ENCODE measurements around the gene CCL3.
A peak's percentile ranks its signal among the peaks of the same experiment; 100 is the strongest.

Gene CCL3

DNA sequence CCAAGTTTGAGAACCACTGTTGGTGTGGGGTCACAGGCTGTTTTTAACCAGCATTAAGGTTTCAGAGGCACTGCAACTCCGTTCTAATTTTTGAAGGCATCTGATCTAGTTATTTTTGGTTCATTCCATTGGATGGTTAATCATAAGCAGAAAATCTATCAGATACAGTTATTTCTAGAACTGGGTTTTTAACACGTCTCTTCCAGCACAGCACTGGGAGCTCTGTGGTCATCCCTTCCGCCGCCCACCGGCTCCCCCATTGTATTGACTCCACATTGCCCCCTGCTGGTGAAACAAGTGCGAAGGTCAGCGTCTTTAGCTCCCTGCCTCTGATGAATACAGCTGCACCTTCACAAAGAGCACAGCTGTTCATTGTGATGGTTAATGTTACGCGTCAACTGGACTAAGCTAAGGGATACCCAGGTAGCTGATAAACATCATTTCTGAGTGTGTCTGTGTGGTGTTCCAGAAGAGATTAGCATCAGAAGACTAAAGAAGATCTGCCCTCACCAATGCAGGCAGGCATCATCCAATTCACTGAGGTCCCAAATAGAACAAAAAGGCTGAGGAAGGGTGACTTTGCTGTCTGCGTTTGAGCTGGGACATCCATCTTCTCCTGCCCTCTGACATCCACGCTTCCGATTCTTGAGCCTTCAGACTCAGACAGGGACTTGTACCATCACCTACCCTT is 17.4 kb downstream of the CCL3 start:
- DNase-seq (ENCODE audit: low read depth), result peak; percentile 81
- TF ChIP-seq, protein P1, sequence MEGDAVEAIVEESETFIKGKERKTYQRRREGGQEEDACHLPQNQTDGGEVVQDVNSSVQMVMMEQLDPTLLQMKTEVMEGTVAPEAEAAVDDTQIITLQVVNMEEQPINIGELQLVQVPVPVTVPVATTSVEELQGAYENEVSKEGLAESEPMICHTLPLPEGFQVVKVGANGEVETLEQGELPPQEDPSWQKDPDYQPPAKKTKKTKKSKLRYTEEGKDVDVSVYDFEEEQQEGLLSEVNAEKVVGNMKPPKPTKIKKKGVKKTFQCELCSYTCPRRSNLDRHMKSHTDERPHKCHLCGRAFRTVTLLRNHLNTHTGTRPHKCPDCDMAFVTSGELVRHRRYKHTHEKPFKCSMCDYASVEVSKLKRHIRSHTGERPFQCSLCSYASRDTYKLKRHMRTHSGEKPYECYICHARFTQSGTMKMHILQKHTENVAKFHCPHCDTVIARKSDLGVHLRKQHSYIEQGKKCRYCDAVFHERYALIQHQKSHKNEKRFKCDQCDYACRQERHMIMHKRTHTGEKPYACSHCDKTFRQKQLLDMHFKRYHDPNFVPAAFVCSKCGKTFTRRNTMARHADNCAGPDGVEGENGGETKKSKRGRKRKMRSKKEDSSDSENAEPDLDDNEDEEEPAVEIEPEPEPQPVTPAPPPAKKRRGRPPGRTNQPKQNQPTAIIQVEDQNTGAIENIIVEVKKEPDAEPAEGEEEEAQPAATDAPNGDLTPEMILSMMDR (IDR thresholded peaks at IDR 0.05; ENCODE audit: low read depth, low read length), result peak; percentile 83
- TF ChIP-seq, protein P2, sequence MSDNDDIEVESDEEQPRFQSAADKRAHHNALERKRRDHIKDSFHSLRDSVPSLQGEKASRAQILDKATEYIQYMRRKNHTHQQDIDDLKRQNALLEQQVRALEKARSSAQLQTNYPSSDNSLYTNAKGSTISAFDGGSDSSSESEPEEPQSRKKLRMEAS (IDR thresholded peaks at IDR 0.05; ENCODE audit: low read depth, low read length), result no peak
- no peak overlapping the region for H3K4me3 ChIP-seq (ENCODE audit: low read depth, low read length)

DNA sequence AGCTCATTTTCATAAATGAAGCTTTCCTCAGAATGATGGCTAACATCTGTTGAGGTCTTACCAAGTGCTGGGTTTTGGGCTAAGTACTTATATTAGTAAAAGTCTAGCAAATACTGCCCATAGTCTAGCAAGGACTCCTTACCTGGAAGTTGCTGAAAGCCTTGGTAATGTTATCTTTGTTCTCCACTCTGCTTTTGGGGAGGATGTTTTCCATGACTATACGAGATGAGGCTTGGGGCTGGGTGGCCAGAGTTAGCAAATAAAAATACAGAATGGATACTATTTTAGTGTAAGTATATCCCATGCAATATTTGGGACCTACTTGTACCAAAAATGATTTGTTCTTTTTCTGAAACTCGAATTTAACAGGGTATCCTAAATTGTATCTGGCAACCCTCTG is 18.2 kb downstream of the CCL3 start:
- no peak overlapping the region for H3K4me3 ChIP-seq (ENCODE audit: low read depth, low read length)
- TF ChIP-seq MYC (IDR thresholded peaks at IDR 0.05; ENCODE audit: low read depth, low read length) (no peak), POLR2A (IDR thresholded peaks at IDR 0.05; ENCODE audit: extremely low read depth, insufficient read length) (no peak)
- TF ChIP-seq, protein P1 (IDR thresholded peaks at IDR 0.05; ENCODE audit: low read depth, low read length), result no peak
- TF ChIP-seq, protein P2 (IDR thresholded peaks at IDR 0.05; ENCODE audit: low read depth, low read length), result no peak
- DNase-seq (ENCODE audit: low read depth), result no peak

DNA sequence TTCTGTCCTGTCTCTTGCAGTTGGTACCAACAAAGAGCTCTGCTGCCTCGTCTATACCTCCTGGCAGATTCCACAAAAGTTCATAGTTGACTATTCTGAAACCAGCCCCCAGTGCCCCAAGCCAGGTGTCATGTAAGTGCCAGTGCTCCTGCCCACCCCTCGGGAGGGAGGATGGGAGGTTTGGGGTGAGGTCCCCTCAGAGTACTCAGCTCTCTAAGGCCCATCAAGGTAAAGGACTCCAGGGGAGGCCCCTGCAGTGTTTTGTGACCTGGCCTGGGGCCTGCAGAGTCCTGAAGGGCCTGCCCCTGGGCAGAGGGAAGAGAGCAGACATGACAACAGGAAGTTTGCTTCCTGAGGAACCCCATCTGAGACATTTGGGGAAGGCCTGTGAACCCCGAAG is 19.5 kb downstream of the CCL3 start:
- no peak overlapping the region for H3K4me3 ChIP-seq (ENCODE audit: low read depth, low read length)
- TF ChIP-seq, protein P2 (IDR thresholded peaks at IDR 0.05; ENCODE audit: low read depth, low read length), result no peak
- no peak for TF ChIP-seq MYC (IDR thresholded peaks at IDR 0.05; ENCODE audit: low read depth, low read length)
- TF ChIP-seq, protein P1 (IDR thresholded peaks at IDR 0.05; ENCODE audit: low read depth, low read length), result no peak
- no peak for TF ChIP-seq POLR2A (IDR thresholded peaks at IDR 0.05; ENCODE audit: extremely low read depth, insufficient read length)
- DNase-seq (ENCODE audit: low read depth), result no peak

DNA sequence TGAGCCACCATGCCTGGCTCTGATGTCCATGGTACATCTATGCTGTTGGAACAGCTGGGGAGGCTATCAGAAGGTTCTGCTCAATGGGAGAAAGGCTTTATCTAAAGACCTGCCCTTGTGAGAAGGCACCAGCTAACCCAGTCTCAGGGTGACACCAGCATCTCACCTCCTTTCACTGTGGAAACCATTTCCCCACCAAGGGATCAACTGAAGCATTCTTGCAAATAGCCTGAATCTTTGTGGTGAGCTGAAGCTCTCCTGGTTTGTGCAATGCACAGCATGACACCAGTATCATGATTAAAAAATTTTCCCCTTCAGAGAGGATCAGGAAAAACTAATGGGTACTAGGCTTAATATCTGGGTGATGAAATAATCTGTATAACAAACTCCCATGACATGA is 20.8 kb downstream of the CCL3 start:
- TF ChIP-seq, protein P2 (IDR thresholded peaks at IDR 0.05; ENCODE audit: low read depth, low read length), result no peak
- TF ChIP-seq, protein P1 (IDR thresholded peaks at IDR 0.05; ENCODE audit: low read depth, low read length), result no peak
- TF ChIP-seq POLR2A (IDR thresholded peaks at IDR 0.05; ENCODE audit: extremely low read depth, insufficient read length) (no peak), MYC (IDR thresholded peaks at IDR 0.05; ENCODE audit: low read depth, low read length) (no peak)
- no peak overlapping the region for H3K4me3 ChIP-seq (ENCODE audit: low read depth, low read length)
- no peak for DNase-seq (ENCODE audit: low read depth)

DNA sequence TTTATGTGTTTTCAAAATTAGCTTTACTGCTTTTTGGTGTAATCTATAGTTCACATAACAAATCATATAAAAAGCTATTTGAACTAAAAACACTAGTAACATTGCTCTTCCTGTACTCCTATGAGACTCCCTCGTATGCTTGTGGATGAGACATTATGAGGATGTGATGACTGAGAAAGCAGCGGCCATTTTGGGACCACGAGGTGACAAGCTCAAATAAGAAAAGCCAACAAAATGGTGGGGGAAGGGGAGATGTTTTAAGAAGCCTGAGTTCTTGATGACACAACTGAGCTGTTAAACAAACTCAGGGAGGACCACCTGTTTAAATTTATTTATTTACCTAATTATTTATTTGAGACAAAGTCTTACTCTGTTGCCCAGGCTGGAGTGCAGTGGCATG is 21.4 kb downstream of the CCL3 start:
- H3K4me3 ChIP-seq (ENCODE audit: low read depth, low read length), result no peak overlapping the region
- TF ChIP-seq, protein P2 (IDR thresholded peaks at IDR 0.05; ENCODE audit: low read depth, low read length), result no peak
- TF ChIP-seq, protein P1 (IDR thresholded peaks at IDR 0.05; ENCODE audit: low read depth, low read length), result no peak
- no peak for TF ChIP-seq POLR2A (IDR thresholded peaks at IDR 0.05; ENCODE audit: extremely low read depth, insufficient read length)
- TF ChIP-seq MYC (IDR thresholded peaks at IDR 0.05; ENCODE audit: low read depth, low read length), result no peak
- peak; percentile 34 for DNase-seq (ENCODE audit: low read depth)
